DMS153 treated with DMSO at 0.1 percent for 48 hours (cell line): Measurements from ENCODE around the gene TTR.

Source experiments
- DNase-seq: peaks from one replicate; lab custom pipeline; 2025; ENCODE audit not compliant: unreplicated experiment; lab: John Stamatoyannopoulos, UW

The TTR gene

DNA sequence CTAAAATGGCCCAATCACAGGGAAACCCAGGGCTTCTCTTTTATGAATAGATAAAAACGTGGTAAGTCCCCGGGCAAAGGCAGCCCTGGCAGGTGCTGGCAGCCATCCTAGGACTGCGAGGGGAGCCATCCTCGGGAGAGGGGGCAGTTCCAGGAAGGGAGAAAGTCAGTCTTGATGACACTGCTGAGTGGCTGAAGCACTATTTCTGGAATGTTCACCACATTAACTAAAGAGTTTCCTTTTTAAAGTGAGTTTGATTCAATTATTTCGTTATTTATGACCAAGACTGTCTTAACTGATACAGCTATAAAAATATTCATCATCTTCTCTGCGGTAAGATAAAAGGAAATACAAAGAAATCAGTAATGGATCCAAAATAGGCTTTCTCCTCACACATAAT is 20.4 kb downstream of the TTR start:
- DNase-seq = no peak

GRCh38 chr18:31614044-31614443 is 22.4 kb downstream of the TTR start:
- DNase-seq = no peak

GRCh38 chr18:31616586-31616985 is 24.9 kb downstream of the TTR start:
- DNase-seq = no peak

DNA sequence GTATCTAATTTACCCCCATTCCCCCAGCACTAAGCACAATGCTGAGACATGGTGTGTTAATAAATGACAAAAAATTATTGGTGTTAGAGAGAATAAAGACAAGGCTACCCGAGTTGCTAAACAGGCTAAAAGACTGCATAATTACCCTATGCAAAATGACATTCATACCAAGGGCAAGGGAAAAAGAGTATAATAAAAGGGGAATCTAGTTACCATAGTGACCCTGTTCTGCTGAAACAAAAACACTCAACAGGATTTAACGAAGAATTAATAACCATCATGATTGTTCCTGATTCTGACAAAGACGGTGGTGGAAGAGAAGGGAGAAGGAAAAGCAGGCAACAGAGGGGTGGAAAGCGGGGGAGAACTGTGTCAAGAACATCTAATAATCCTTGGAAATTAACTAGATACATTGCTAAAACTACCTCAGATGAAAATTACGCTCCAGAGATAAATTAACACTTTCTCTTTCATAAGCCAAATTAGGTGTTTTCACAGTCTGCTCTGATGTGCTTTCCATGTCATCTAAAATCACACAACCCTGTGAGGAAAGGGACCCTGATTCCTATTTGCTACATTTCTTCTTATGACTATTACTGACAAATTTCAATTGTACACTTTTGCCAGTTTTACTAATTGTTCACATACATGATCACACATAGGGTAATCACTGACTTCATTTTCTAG is 25.5 kb downstream of the TTR start:
- DNase-seq = no peak

- no peak for DNase-seq
Measured at GRCh38 chr18:31618801-31619200, 27.1 kb downstream of the TTR start.

- DNase-seq = no peak
Measured at GRCh38 chr18:31619291-31619690, 27.6 kb downstream of the TTR start.

DNA sequence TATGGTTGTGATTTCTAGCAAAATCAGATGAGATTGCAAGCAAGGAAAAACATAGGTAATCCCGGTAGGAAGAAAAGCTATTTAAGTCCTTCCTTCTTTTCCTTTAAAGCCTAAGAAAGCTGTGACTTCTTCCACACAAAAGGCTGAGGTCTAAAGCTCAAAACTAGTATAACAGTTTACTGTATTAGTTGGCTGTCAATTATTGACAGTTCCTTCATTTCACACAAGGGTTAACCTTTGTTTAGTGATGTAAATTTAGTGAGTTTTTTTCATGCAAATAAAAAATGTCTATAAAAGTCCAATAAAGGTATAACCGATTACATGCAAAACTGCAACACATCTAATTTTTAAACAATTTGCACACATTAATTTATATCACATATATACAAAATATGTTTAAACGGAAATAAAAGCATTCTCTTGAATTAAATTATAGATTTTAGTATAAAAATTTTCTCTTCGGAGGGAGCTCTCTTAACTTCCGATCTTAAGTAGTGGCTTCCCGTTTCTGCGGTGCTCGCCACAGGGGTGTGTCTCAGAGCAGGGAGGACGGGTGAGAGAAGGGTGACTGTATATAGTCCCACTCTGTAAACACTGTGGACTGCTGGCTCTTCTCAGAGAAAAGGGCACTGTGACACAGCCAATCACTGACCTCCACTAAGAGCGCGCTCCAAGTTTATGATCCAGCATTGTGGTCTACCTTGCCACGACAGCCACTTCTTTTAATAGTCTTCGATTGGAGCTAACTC is 33.4 kb downstream of the TTR start:
- no peak for DNase-seq

- no peak for DNase-seq
Measured at GRCh38 chr18:31626409-31626808, 34.7 kb downstream of the TTR start.

DNA sequence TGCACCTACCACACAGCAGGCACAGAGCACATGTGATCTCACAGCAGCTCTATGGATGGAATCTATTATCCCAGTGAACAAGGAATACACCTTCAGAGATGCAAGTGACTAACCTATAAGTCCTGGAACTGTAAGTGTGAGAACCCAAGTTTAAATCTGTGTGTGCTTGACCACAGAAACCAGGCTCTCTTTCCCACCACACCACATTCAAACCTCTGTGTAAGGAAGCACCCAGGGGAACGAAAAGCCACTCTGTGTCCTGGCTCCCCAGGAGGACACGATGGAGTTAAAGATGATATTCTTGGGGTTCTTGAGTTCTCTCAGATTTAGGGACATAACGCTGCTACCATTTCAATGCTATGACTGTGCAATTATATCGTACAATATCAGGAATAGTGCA is 38.9 kb downstream of the TTR start:
- no peak for DNase-seq

- DNase-seq = no peak
Measured at GRCh38 chr18:31631526-31631925, 39.8 kb downstream of the TTR start.

GRCh38 chr18:31632356-31632755 is 40.7 kb downstream of the TTR start:
- no peak for DNase-seq

- no peak for DNase-seq
Measured at GRCh38 chr18:31633392-31634330, 42.0 kb downstream of the TTR start.

GRCh38 chr18:31634331-31634713 is 42.6 kb downstream of the TTR start:
- DNase-seq = no peak

DNA sequence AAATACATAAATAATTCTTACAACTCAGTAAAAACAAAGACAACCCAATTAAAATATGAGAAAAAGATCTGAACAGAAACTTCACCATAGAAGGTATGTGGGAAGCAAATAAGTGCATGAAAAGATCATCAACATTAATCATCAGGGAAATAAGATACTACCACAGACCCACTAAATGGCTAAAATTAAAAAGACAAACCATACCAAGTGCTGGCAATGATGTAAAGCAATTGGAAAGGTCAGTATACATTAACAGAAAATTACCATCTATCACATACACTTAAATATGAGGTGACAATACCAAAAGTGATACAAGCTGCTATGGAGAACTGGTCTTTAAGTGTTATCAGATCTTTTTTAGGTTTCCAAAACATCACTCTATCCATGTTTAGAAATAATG is 44.7 kb downstream of the TTR start:
- DNase-seq = no peak

DNA sequence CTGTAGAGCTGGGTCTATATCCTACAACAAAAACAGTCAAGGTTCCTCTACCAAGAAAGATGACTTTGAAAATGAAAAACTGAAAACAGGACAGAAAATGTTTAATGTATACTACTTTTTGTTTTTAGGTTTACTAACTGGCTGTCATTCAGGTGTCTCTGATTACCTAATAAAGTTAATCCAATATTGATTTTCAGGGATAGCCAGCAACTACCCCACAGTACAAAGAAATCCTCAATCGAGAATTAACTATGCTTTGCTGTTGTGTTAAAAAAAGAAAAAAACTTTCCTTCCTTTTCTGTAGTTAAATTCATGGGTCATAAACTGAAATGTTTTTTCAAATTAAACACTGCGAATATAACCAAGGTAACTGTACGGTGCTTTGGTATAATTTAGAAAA is 45.8 kb downstream of the TTR start:
- no peak for DNase-seq

GRCh38 chr18:31643003-31643402 is 51.3 kb downstream of the TTR start:
- DNase-seq = no peak

DNA sequence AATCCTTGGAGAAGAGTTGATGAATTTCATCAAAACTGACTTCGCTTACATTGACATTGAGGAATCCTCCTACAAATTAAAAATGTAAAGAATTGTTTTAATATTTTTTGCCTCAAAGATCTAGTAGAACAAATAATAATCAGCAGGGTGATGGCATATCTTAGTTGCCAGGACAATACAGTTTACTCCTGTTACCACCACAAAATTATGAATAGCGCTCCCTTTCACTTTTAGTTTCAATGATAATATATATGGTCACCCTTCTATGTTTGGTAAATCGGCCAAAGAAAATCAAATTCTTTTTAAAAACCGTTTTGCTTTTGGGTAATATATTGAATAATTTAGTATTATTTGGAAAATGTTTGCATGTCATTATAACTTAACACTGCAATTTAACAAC is 53.7 kb downstream of the TTR start:
- no peak for DNase-seq

GRCh38 chr18:31646332-31647126 is 54.9 kb downstream of the TTR start:
- DNase-seq = no peak

- DNase-seq = no peak
Measured at GRCh38 chr18:31647127-31647753, 55.6 kb downstream of the TTR start.
